ENCODE data around the gene CAT. TPM values are rescaled to one million over a fixed set of nuclear protein-coding genes. Genes with fewer than 3 reads are reported as not detected.

CAT gene
- total RNA-seq = 100 to 1,000 TPM; 429 to 486 (median 458) TPM

DNA sequence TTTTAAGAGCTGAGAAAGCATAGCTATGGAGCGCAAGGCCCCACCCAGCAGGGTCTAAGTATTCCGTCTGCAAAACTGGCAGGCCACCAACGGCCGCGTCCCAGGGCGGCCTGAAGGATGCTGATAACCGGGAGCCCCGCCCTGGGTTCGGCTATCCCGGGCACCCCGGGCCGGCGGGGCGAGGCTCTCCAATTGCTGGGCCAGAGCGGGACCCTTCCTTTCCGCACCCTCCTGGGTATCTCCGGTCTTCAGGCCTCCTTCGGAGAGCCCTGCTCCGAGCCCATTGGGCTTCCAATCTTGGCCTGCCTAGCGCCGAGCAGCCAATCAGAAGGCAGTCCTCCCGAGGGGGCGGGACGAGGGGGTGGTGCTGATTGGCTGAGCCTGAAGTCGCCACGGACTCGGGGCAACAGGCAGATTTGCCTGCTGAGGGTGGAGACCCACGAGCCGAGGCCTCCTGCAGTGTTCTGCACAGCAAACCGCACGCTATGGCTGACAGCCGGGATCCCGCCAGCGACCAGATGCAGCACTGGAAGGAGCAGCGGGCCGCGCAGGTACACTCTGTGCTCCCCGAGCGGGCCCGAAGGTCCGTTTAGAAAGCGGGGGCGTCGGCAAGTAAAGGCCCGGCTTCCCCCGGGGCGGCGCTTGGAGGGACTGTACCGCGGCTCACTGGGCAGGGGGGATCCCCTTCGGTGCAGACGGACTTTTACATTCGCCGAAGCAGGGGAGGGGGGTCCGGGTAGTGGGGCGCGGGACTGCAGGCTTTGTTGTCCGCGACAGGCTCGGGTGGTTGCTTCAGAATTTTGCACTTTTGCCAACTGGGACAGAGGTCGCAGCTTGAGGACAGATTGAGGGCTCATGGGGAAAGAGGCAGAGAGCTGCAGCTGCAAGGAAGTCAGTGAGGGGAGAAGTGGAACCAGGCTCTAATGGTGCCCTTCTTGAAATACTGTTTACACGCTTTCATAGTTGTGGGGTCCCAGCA lies at the start of gene CAT:
TSS of gene CAT (plus strand) at position 406 of the 979 bp plus-strand sequence. CDS start at position 486, 80 bp downstream.
- TF ChIP-seq, protein P1, sequence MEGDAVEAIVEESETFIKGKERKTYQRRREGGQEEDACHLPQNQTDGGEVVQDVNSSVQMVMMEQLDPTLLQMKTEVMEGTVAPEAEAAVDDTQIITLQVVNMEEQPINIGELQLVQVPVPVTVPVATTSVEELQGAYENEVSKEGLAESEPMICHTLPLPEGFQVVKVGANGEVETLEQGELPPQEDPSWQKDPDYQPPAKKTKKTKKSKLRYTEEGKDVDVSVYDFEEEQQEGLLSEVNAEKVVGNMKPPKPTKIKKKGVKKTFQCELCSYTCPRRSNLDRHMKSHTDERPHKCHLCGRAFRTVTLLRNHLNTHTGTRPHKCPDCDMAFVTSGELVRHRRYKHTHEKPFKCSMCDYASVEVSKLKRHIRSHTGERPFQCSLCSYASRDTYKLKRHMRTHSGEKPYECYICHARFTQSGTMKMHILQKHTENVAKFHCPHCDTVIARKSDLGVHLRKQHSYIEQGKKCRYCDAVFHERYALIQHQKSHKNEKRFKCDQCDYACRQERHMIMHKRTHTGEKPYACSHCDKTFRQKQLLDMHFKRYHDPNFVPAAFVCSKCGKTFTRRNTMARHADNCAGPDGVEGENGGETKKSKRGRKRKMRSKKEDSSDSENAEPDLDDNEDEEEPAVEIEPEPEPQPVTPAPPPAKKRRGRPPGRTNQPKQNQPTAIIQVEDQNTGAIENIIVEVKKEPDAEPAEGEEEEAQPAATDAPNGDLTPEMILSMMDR (IDR thresholded peaks at IDR 0.05; ENCODE audit: low read depth) = no peak

DNA sequence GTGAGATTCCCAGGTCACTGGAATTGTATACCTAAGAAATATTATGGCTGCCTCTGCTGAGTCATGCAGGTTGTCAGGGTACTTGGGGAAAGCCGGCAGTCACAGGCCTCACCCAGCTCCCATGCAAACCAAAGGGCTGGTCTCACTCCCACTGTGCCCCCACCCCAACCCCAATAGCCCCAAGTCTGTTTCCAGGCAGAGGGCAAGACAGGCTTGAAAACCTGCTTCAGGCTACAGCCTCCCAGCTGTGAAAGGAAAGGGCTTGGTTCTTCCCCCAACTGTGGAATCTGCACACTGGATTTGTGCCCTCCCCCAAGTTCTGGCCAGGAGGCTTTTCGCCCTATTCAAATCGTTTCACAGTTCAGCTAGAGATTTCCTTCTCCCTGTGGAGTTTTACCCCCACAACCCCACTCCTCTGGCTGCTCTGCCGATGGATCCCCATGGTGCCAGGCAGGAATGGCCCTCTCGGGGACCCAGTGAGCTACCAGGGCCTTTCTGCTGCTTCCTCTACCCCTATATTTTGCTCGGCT lies 43.9 kb upstream of the CAT start:
- TF ChIP-seq, protein P1 (IDR thresholded peaks at IDR 0.05; ENCODE audit: low read depth) = no peak

DNA sequence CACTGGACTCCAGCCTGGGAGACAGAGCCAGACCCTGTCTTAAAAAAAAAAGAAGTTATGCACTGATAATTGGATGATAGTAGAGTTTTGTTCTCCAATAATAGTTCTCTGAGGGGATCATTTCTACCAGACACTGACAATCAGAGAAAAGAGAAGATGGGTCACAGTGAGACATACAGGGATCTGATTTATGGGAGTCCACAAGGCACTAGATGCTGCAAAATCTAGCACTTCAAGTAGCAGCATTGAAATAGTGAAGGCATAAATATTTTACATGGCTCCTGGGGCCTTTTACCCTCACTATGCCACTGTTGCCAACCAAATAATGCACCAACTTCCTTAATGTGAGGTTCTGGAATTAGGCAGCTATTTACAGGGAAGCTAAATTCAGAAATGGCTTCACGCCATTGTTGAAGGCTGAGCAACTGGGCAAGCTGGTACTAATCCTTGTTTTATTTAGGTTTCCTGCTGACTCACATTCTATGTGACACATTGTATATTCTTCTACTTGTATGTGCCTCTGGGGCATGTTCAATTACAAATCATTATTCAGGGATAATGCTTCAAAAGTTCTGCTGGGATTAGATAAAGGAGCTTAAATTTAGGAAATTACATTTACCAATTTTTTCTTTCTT lies 42.7 kb upstream of the CAT start:
- TF ChIP-seq, protein P1 (IDR thresholded peaks at IDR 0.05; ENCODE audit: low read depth) = no peak

DNA sequence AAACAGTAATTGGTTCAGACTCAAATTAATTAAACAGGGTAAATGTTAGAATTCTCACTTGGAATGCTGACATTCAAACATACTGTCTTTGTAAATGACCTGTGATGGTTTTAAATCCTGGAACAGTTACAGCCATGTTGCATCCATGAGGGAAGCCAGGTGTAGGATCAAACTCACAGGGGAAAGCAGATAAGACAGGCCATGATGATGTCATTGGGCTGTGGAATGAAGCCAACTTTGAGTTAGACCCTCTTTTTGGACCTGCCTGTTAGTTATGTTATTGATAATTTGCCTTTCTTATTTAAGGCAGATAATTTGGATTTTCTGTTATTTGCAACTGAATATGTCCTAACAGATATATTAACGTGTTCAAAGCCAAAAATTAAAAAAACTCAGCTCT lies 41.6 kb upstream of the CAT start:
- TF ChIP-seq, protein P1 (IDR thresholded peaks at IDR 0.05; ENCODE audit: low read depth) = no peak

DNA sequence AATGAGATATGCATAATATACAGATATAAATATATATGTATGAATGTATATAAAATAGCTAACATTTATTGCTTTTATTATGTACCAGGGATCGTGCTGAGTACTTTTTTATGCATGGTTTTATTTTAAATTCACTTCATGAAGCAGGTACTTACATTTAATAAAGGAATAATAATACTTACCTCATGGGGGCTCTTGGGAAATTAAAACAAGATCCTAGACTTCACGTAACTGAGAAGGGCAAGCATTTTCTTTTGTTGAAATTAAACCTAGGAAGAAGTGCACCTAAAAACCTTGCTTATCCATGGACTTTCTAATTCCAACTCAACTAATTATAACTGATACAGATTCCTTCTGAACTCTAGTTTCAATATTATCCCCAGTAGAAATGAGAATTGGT lies 40.9 kb upstream of the CAT start:
- TF ChIP-seq, protein P1 (IDR thresholded peaks at IDR 0.05; ENCODE audit: low read depth) = no peak

DNA sequence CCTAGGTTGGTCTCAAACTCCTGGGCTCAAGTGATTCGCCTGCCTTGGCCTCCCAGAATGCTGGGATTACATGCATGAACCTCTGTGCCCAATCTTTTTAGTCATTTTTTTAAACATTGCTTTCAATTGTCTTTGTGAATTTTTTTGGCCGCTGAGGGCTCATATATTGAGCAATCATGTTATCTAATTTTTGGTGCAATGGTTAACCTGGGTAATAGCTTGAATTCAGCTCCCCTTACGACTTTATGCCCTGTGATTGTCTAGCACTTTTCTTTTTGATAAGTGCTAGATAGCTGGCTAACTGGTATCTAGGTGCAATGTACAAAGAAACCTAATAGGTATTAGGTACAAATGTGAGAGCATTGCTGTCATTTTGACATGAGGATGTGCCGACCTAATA lies 35.3 kb upstream of the CAT start:
- TF ChIP-seq, protein P1 (IDR thresholded peaks at IDR 0.05; ENCODE audit: low read depth) = no peak

DNA sequence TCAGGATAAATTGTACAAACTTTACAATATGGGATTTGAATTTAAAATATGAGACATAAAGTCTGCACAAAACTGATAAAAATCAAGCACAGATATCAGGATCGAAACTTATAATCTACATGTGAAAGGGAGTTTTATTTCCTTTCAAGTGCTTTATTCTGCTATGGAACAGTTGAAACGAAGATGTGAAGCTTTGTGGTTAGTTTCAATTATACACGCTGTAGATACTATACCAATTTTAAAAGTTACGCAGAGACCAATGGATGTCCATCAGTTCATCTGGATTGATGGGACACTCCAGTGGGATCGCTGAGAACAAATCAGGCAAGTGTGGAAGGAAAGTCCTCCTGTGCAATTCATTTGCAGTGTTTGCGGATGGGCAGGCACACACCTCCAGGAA lies 34.5 kb upstream of the CAT start:
- TF ChIP-seq, protein P1 (IDR thresholded peaks at IDR 0.05; ENCODE audit: low read depth) = no peak
